H9 (cell line): ENCODE data around the gene KIAA0825. TPM values are rescaled to one million over a fixed set of nuclear protein-coding genes. Genes with fewer than 3 reads are reported as not detected.

Experiments used
- DNase-seq: peaks from one replicate; pipeline ENCODE4 v3.0.0-alpha.2; 2017
- H2AFZ ChIP-seq: one replicate; pipeline ENCODE4 v1.6.1; 2013; ENCODE audit warnings: mild to moderate bottlenecking, low read length, control low read depth, moderate library complexity
- H2AK5ac ChIP-seq: 2 replicates; pipeline ENCODE4 v1.6.1; 2013; ENCODE audit warnings: low read length, control low read depth, mixed read lengths; ENCODE audit not compliant: insufficient read length
- H2BK120ac ChIP-seq: one replicate; pipeline ENCODE4 v1.6.1; 2013; ENCODE audit warnings: low read depth, mild to moderate bottlenecking, low read length, control low read depth, inconsistent platforms; ENCODE audit not compliant: poor library complexity, severe bottlenecking
- H2BK12ac ChIP-seq: 2 replicates; pipeline ENCODE4 v1.6.1; 2013; ENCODE audit warnings: low read length, control low read depth, mixed read lengths, low read depth; ENCODE audit not compliant: insufficient read length
- H2BK15ac ChIP-seq: 2 replicates; pipeline ENCODE4 v1.6.1; 2013; ENCODE audit warnings: low read depth, low read length, control low read depth
- H2BK20ac ChIP-seq: one replicate; pipeline ENCODE4 v1.6.1; 2013; ENCODE audit warnings: low read depth, mild to moderate bottlenecking, low read length, control low read depth, inconsistent platforms; ENCODE audit not compliant: poor library complexity, severe bottlenecking
- H2BK5ac ChIP-seq: 2 replicates; pipeline ENCODE4 v1.6.1; 2013; ENCODE audit warnings: low read length, control low read depth, mixed read lengths; ENCODE audit not compliant: insufficient read length
- H3K14ac ChIP-seq: 2 replicates; pipeline ENCODE4 v1.6.1; 2013; ENCODE audit warnings: low read length, control low read depth; ENCODE audit not compliant: insufficient read depth
- H3K18ac ChIP-seq: 2 replicates; pipeline ENCODE4 v1.6.1; 2013; ENCODE audit warnings: low read depth, mild to moderate bottlenecking, mixed read lengths, low read length, control low read depth; ENCODE audit not compliant: insufficient read length
- H3K23ac ChIP-seq: 2 replicates; pipeline ENCODE4 v1.6.1; 2013; ENCODE audit warnings: low read length, control low read depth, mixed read lengths, low read depth; ENCODE audit not compliant: insufficient read length
- H3K23me2 ChIP-seq: 2 replicates; pipeline ENCODE4 v1.6.1; 2013; ENCODE audit warnings: low read depth, mild to moderate bottlenecking, mixed read lengths, low read length, control low read depth; ENCODE audit not compliant: insufficient read length, poor library complexity, severe bottlenecking
- H3K27ac ChIP-seq: 2 replicates; pipeline ENCODE4 v1.5.1; 2013; ENCODE audit warnings: low read length, control low read depth, mixed read lengths, low read depth; ENCODE audit not compliant: insufficient read length
- H3K27me3 ChIP-seq: 2 replicates; pipeline ENCODE4 v1.6.1; 2013; ENCODE audit warnings: low read length, control low read depth, inconsistent platforms; ENCODE audit not compliant: insufficient read depth
- H3K4ac ChIP-seq: 2 replicates; pipeline ENCODE4 v1.6.1; 2013; ENCODE audit warnings: low read depth, mild to moderate bottlenecking, control low read depth, inconsistent platforms, low read length, moderate library complexity
- H3K4me1 ChIP-seq: 2 replicates; pipeline ENCODE4 v1.6.1; 2013; ENCODE audit warnings: low read length, control low read depth, inconsistent platforms; ENCODE audit not compliant: insufficient read depth
- H3K4me2 ChIP-seq: 2 replicates; pipeline ENCODE4 v1.6.1; 2013; ENCODE audit warnings: low read length, control low read depth, mixed read lengths; ENCODE audit not compliant: insufficient read length, insufficient read depth
- H3K56ac ChIP-seq: 2 replicates; pipeline ENCODE4 v1.6.1; 2013; ENCODE audit warnings: low read depth, mild to moderate bottlenecking, mixed read lengths, low read length, control low read depth; ENCODE audit not compliant: insufficient read length
- H3K79me1 ChIP-seq: 2 replicates; pipeline ENCODE4 v1.6.1; 2013; ENCODE audit warnings: low read depth, mild to moderate bottlenecking, moderate library complexity, low read length, control low read depth, inconsistent platforms; ENCODE audit not compliant: insufficient read depth, poor library complexity, severe bottlenecking
- H3K79me2 ChIP-seq: 2 replicates; pipeline ENCODE4 v1.6.1; 2013; ENCODE audit warnings: low read length, control low read depth, inconsistent platforms; ENCODE audit not compliant: insufficient read depth
- H3K9ac ChIP-seq: 2 replicates; pipeline ENCODE4 v1.6.1; 2013; ENCODE audit warnings: low read length, control low read depth, mixed read lengths; ENCODE audit not compliant: insufficient read length; ENCODE audit errors: extremely low read depth
- H3K9me3 ChIP-seq: one replicate; pipeline ENCODE4 v1.6.1; 2013; ENCODE audit warnings: low read depth, low read length, inconsistent platforms; ENCODE audit not compliant: control insufficient read depth
- H3T11ph ChIP-seq: one replicate; pipeline ENCODE4 v1.6.1; 2013; ENCODE audit warnings: mild to moderate bottlenecking, low read length, control low read depth, inconsistent platforms
- H4K20me1 ChIP-seq: one replicate; pipeline ENCODE4 v1.6.1; 2013; ENCODE audit not compliant: control insufficient read depth, insufficient read length, insufficient read depth
- H4K5ac ChIP-seq: 2 replicates; pipeline ENCODE4 v1.6.1; 2013; ENCODE audit warnings: low read depth, mild to moderate bottlenecking, mixed read lengths, low read length, control low read depth; ENCODE audit not compliant: insufficient read length
- H4K8ac ChIP-seq: replicated peaks from 2 replicates; pipeline ENCODE4 v1.6.1; 2013; ENCODE audit warnings: low read length, control low read depth, mixed read lengths, low read depth; ENCODE audit not compliant: insufficient read length
- H4K91ac ChIP-seq: 2 replicates; pipeline ENCODE4 v1.6.1; 2013; ENCODE audit warnings: low read depth, mild to moderate bottlenecking, moderate library complexity, mixed read lengths, low read length, control low read depth; ENCODE audit not compliant: insufficient read length
- H3K27ac Mint-ChIP-seq, 3 experiments: 2 replicates in 2 of 3; 3 replicates in 1 of 3; pipeline ENCODE4 v1.8.0; 2020 to 2021; ENCODE audit warnings: mixed read lengths in 3 of 3, mild to moderate bottlenecking in 1 of 3, moderate library complexity in 1 of 3
- H3K27me3 Mint-ChIP-seq: 2 replicates; pipeline ENCODE4 v1.8.0; 2021; ENCODE audit warnings: low read depth, mild to moderate bottlenecking, moderate library complexity, mixed read lengths
- H3K36me3 Mint-ChIP-seq, 3 experiments: 2 replicates in 2 of 3; 3 replicates in 1 of 3; pipeline ENCODE4 v1.8.0; 2020 to 2021; ENCODE audit warnings: low read depth in 3 of 3, mixed read lengths in 3 of 3; ENCODE audit not compliant: insufficient read depth in 1 of 3
- H3K4me1 Mint-ChIP-seq, 2 experiments: 2 replicates each; pipeline ENCODE4 v1.8.0; 2020; ENCODE audit warnings: mixed read lengths in 2 of 2
- H3K4me3 Mint-ChIP-seq, 2 experiments: 2 replicates in 1 of 2; 3 replicates in 1 of 2; pipeline ENCODE4 v1.8.0; 2020 to 2021; ENCODE audit warnings: mild to moderate bottlenecking in 2 of 2, mixed read lengths in 2 of 2, moderate library complexity in 1 of 2
- H3K9me3 Mint-ChIP-seq, 2 experiments: 2 replicates in 1 of 2; 3 replicates in 1 of 2; pipeline ENCODE4 v1.8.0; 2020; ENCODE audit warnings: mild to moderate bottlenecking in 2 of 2, mixed read lengths in 2 of 2, moderate library complexity in 1 of 2
- whole genome bisulfite sequencing: extraction: QIAGEN DNeasy Blood & Tissue Kit; methylation state at CpG from one replicate; pipeline ENCODE4 v1.1.7; 2013; ENCODE audit warnings: missing lambda C conversion rate, low lambda C conversion rate, mixed read lengths; ENCODE audit not compliant: insufficient read length; ENCODE audit errors: extremely low coverage; 5-methylcytosine and 5-hydroxymethylcytosine counted together
- total RNA-seq: library from RNA; stranded (reverse); gene quantifications from 2 replicates; pipeline ENCODE4 v1.2.1, GENCODE V29; 2021
- TF ChIP-seq, protein P1 (sequence below): fragments of 200-600 bp; sonication (generic); conservative IDR thresholded peaks from 3 replicates; pipeline ENCODE4 v1.8.0; 2021; ENCODE audit warnings: antibody characterized with exemption, mild to moderate bottlenecking

KIAA0825 gene
- total RNA-seq, 1 experiment from 2014 or later, result 1.8 TPM

DNA sequence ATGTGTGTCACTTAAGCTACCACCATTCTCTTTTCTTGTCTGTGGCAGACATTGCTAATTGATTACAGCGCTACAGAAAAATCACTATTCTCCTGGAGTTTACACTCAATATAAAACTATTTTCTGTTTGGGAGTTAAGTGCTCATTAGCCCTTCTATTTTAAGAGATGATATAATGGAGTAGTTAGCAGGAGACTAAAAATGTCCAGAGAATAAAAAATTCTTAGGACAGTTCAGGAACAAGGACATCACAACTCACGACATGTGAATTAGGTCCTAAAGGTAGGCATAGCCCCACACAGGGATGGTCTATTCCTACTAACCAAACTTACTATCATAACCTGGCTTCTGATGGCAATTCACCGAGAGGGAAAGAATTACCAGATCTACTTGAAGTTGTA lies 258.5 kb downstream of the KIAA0825 start:
- Histone ChIP-seq H4K5ac (no peak overlapping the region), H3K79me1 (no peaks in the 10 kb centered on the region), H2BK15ac (no peak overlapping the region), H3K23me2 (peaks cover 5% of the 10 kb centered on the region), H3K4me2 (peak overlapping the region; percentile 94), H4K20me1 (no peaks in the 10 kb centered on the region), H3K4me1 (peaks cover 6% of the 10 kb centered on the region; the same call in 1 of the 2 replicates), H3K27ac (peak overlapping the region; percentile 96), H3K79me2 (peaks cover 30% of the 10 kb centered on the region; the same call in 1 of the 2 replicates), H2AK5ac (no peak overlapping the region), H4K91ac (no peak overlapping the region), H2BK120ac (no peak overlapping the region), H2BK12ac (no peak overlapping the region), H3K9ac (peak overlapping the region; percentile 98), H3T11ph (no peak overlapping the region), H2BK5ac (no peak overlapping the region), H3K9me3 (no peaks in the 10 kb centered on the region), H3K23ac (no peak overlapping the region), H2AFZ (no peak overlapping the region), H4K8ac (no peak overlapping the region), H2BK20ac (no peak overlapping the region), H3K18ac (no peak overlapping the region), H3K27me3 (no peaks in the 10 kb centered on the region), H3K14ac (no peak overlapping the region), H3K4ac (no peak overlapping the region), H3K56ac (no peak overlapping the region)
- TF ChIP-seq, protein P1, sequence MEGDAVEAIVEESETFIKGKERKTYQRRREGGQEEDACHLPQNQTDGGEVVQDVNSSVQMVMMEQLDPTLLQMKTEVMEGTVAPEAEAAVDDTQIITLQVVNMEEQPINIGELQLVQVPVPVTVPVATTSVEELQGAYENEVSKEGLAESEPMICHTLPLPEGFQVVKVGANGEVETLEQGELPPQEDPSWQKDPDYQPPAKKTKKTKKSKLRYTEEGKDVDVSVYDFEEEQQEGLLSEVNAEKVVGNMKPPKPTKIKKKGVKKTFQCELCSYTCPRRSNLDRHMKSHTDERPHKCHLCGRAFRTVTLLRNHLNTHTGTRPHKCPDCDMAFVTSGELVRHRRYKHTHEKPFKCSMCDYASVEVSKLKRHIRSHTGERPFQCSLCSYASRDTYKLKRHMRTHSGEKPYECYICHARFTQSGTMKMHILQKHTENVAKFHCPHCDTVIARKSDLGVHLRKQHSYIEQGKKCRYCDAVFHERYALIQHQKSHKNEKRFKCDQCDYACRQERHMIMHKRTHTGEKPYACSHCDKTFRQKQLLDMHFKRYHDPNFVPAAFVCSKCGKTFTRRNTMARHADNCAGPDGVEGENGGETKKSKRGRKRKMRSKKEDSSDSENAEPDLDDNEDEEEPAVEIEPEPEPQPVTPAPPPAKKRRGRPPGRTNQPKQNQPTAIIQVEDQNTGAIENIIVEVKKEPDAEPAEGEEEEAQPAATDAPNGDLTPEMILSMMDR, result no peak
- peaks cover 13 to 50% (median 23%) of the 10 kb centered on the region in 3 experiments for H3K36me3 Mint-ChIP-seq
- H3K4me3 Mint-ChIP-seq, result peak overlapping the region; percentile 85 to 87
- no peak for DNase-seq
- H3K9me3 Mint-ChIP-seq, result peaks cover 0 to 2% of the 10 kb centered on the region in 2 experiments; a peak in 2 of 5 replicates
- H3K27ac Mint-ChIP-seq, result peak overlapping the region; percentile 51 to 84 (median 65); a peak in 3 of 7 replicates
- no peaks in the 10 kb centered on the region for H3K27me3 Mint-ChIP-seq
- peaks cover 70 to 74% of the 10 kb centered on the region in 2 experiments for H3K4me1 Mint-ChIP-seq
- WGBS, result no CpG with 5 or more reads among the region's 3 CpGs
